HepG2 (cell line): ENCODE results near the gene DUSP16. TPM values are rescaled to one million over a fixed set of nuclear protein-coding genes. Genes with fewer than 3 reads are reported as not detected.
A peak's percentile ranks its signal among the peaks of the same experiment; 100 is the strongest.

Experiments
- ARNTL ChIP-seq: sonication (generic); formaldehyde crosslinking; IDR thresholded peaks from 2 replicates; pipeline ENCODE4 v1.4.0; 2020; ENCODE audit warnings: mild to moderate bottlenecking, missing genetic modification reagents
- ATAD3A ChIP-seq: sonication (generic); formaldehyde crosslinking; IDR thresholded peaks from 2 replicates; pipeline ENCODE4 v1.4.0; 2020; ENCODE audit warnings: missing genetic modification reagents
- ATRX ChIP-seq: sonication (generic); formaldehyde crosslinking; IDR thresholded peaks from 2 replicates; pipeline ENCODE4 v1.4.0; 2020; ENCODE audit warnings: missing genetic modification reagents, borderline replicate concordance
- CHD2 ChIP-seq: IDR thresholded peaks from 2 replicates; pipeline ENCODE4 v1.6.1; 2011; ENCODE audit warnings: low read depth, low read length, improper control_type of control experiment
- E2F1 ChIP-seq: sonication (generic); formaldehyde crosslinking; IDR thresholded peaks from 2 replicates; pipeline ENCODE4 v1.5.0; 2020; ENCODE audit warnings: missing genetic modification reagents
- EEA1 ChIP-seq: sonication (generic); formaldehyde crosslinking; IDR thresholded peaks from 2 replicates; pipeline ENCODE4 v1.5.1; 2020; ENCODE audit warnings: mild to moderate bottlenecking, missing genetic modification reagents, borderline replicate concordance
- FOSL2 ChIP-seq: sonication (generic); formaldehyde crosslinking; IDR thresholded peaks from 2 replicates; pipeline ENCODE4 v1.4.0; 2020; ENCODE audit warnings: missing genetic modification reagents
- FOXK2 ChIP-seq: fragments of 450-650 bp; IDR thresholded peaks from 2 replicates; pipeline ENCODE4 v1.6.1; 2016
- GFI1 ChIP-seq: sonication (generic); formaldehyde crosslinking; IDR thresholded peaks from 2 replicates; pipeline ENCODE4 v1.5.0; 2020; ENCODE audit warnings: missing genetic modification reagents, mild to moderate bottlenecking, borderline replicate concordance
- HNRNPK ChIP-seq: fragments of 200-400 bp; formaldehyde crosslinking; IDR thresholded peaks from 2 replicates; pipeline ENCODE4 v1.6.1; 2018; ENCODE audit warnings: low read length, low read depth, moderate library complexity, mild to moderate bottlenecking; ENCODE audit not compliant: poor library complexity, severe bottlenecking
- HOXD1 ChIP-seq: sonication (generic); formaldehyde crosslinking; IDR thresholded peaks from 2 replicates; pipeline ENCODE4 v1.5.0; 2020; ENCODE audit warnings: missing genetic modification reagents
- IRF9 ChIP-seq: sonication (generic); formaldehyde crosslinking; IDR thresholded peaks from 2 replicates; pipeline ENCODE4 v1.8.0; 2022; ENCODE audit warnings: missing genetic modification reagents, mild to moderate bottlenecking, borderline replicate concordance
- KDM1A ChIP-seq: IDR thresholded peaks from 2 replicates; pipeline ENCODE4 v1.6.1; 2016; ENCODE audit warnings: missing compliant biosample characterization
- NRL ChIP-seq: sonication (generic); formaldehyde crosslinking; IDR thresholded peaks from 2 replicates; pipeline ENCODE4 v1.5.0; 2020; ENCODE audit warnings: missing genetic modification reagents, mild to moderate bottlenecking, moderate library complexity, borderline replicate concordance
- PHB2 ChIP-seq: fragments of 450-650 bp; IDR thresholded peaks from 2 replicates; pipeline ENCODE4 v1.6.1; 2018; ENCODE audit not compliant: partially characterized antibody
- PPARG ChIP-seq: conservative IDR thresholded peaks from 2 replicates; pipeline ENCODE4 v1.6.1; 2016; ENCODE audit warnings: missing biosample characterization, missing genetic modification reagents
- TBX3 ChIP-seq: fragments of 450-650 bp; IDR thresholded peaks from 2 replicates; pipeline ENCODE4 v1.6.1; 2017; ENCODE audit warnings: antibody characterized with exemption, mild to moderate bottlenecking, inconsistent platforms, borderline replicate concordance
- TCF7 ChIP-seq: sonication (generic); IDR thresholded peaks from 2 replicates; pipeline ENCODE4 v1.6.1; 2016; ENCODE audit warnings: antibody characterized with exemption, low read depth
- UBTF ChIP-seq: sonication (generic); formaldehyde crosslinking; IDR thresholded peaks from 2 replicates; pipeline ENCODE4 v1.4.0; 2020; ENCODE audit warnings: mild to moderate bottlenecking, missing genetic modification reagents
- ZNF556 ChIP-seq: sonication (generic); formaldehyde crosslinking; IDR thresholded peaks from 2 replicates; pipeline ENCODE4 v1.4.0; 2020; ENCODE audit warnings: mild to moderate bottlenecking, missing genetic modification reagents, borderline replicate concordance
- ZNF670 ChIP-seq: sonication (generic); formaldehyde crosslinking; IDR thresholded peaks from 2 replicates; pipeline ENCODE4 v1.8.0; 2022; ENCODE audit warnings: mild to moderate bottlenecking, missing genetic modification reagents, borderline replicate concordance
- ZNF788 ChIP-seq: sonication (generic); formaldehyde crosslinking; IDR thresholded peaks from 2 replicates; pipeline ENCODE4 v1.5.0; 2020; ENCODE audit warnings: mild to moderate bottlenecking, missing genetic modification reagents, borderline replicate concordance
- ZSCAN31 ChIP-seq: sonication (generic); formaldehyde crosslinking; IDR thresholded peaks from 2 replicates; pipeline ENCODE4 v1.5.0; 2020; ENCODE audit warnings: low read depth, mild to moderate bottlenecking, missing genetic modification reagents
- ZXDC ChIP-seq: sonication (generic); formaldehyde crosslinking; IDR thresholded peaks from 2 replicates; pipeline ENCODE4 v1.5.0; 2020; ENCODE audit warnings: mild to moderate bottlenecking, missing genetic modification reagents
- polyA plus RNA-seq, 8 experiments: library from polyadenylated mRNA; depleted of rRNA in 3 of 8; stranded (reverse) in 7 of 8; unstranded in 1 of 8; fragments of >200 nt; fragmentation: Illumina TruSeq in 4 of 8; extraction: Trizol in 4 of 8; gene quantifications; 2 replicates each; pipeline versions ENCODE4 v1.2.1 to v1.2.3, GENCODE V29; 2011 to 2016; ENCODE audit warnings: low read depth in 4 of 8, missing spikeins in 1 of 8, mixed read lengths in 1 of 8; ENCODE audit not compliant: insufficient read depth in 1 of 8
- total RNA-seq, 5 experiments: library from RNA; depleted of rRNA; stranded (reverse); fragments of >200 nt; fragmentation: Illumina TruSeq; extraction: Trizol; gene quantifications; 2 replicates each; pipeline ENCODE4 v1.2.3, GENCODE V29; 2016; ENCODE audit warnings: low read depth in 1 of 5

Gene DUSP16
- total and polyA plus RNA-seq, 2 of the 13 experiments (the other 11 are each of a cell fraction or from before 2014, with no cell fraction given), result 45.7 to 46.6 TPM

- no peak for TF ChIP-seq E2F1 (CRISPR knock-in tag)
- peak; percentile 80 for TF ChIP-seq GFI1 (CRISPR knock-in tag)
- TF ChIP-seq CHD2, result no peak
- TF ChIP-seq HNRNPK, result no peak
- TF ChIP-seq PPARG (CRISPR knock-in tag), result peak; percentile 80; the same call in 1 of the 2 replicates
- TF ChIP-seq ATRX (CRISPR knock-in tag), result no peak
- TF ChIP-seq ARNTL (CRISPR knock-in tag), result peak; percentile 65; the same call in 1 of the 2 replicates
- TF ChIP-seq NRL, result no peak
- no peak for TF ChIP-seq UBTF
- no peak for TF ChIP-seq ZNF788
- no peak for TF ChIP-seq ZSCAN31
- no peak for TF ChIP-seq IRF9 (CRISPR knock-in tag)
- peak; percentile 68; the same call in 1 of the 2 replicates for TF ChIP-seq HOXD1 (CRISPR knock-in tag)
- TF ChIP-seq EEA1 (CRISPR knock-in tag), result no peak
- TF ChIP-seq FOXK2, result peak; percentile 93
- no peak for TF ChIP-seq ZXDC (CRISPR knock-in tag)
- TF ChIP-seq FOSL2 (CRISPR knock-in tag), result peak; percentile 94
- no peak for TF ChIP-seq ZNF670
- no peak for TF ChIP-seq PHB2
- TF ChIP-seq ZNF556 (CRISPR knock-in tag), result peak; percentile 67; the same call in 1 of the 2 replicates
- peak; percentile 94 for TF ChIP-seq TCF7
- TF ChIP-seq KDM1A (CRISPR knock-in tag), result peak; percentile 52; the same call in 1 of the 2 replicates
- no peak for TF ChIP-seq ATAD3A (CRISPR knock-in tag)
- TF ChIP-seq TBX3, result peak; percentile 90; the same call in 1 of the 2 replicates
Observed at GRCh38 chr12:12546314-12546772, 16.3 kb downstream of the DUSP16 start (continued).
